GM18951 (cell line): ENCODE data around the gene PRRT1B.

Source experiments
- POLR2A ChIP-seq: IDR thresholded peaks from 4 replicates; pipeline ENCODE4 v1.6.1; 2011; ENCODE audit warnings: mild to moderate bottlenecking; ENCODE audit not compliant: insufficient read length, insufficient read depth; ENCODE audit errors: extremely low read depth
- in situ Hi-C: fragments of 300-500 bp; cut with MboI; formaldehyde crosslinking; loops from one replicate; pipeline ENCODE4 v1.12.0; 2022; ENCODE audit warnings: low sequenced_read_pairs, mixed read lengths, inconsistent platforms; ENCODE audit not compliant: unreplicated experiment

PRRT1B gene

DNA sequence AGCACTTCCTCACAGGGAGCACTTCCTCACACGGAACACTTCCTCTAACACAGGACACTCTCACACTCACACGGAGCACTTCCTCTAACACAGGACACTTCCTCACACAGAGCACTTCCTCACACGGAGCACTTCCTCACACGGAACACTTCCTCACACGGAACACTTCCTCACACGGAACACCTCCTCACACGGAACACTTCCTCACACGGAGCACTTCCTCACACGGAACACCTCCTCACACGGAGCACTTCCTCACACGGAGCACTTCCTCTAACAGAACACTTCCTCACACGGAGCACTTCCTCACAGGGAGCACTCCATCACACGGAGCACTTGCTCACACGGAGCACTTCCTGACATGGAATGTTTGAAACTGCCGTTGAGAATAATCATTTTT, 29.2 kb upstream of the PRRT1B start:
- no peak for TF ChIP-seq POLR2A
- in situ Hi-C loops: no loop called here

DNA sequence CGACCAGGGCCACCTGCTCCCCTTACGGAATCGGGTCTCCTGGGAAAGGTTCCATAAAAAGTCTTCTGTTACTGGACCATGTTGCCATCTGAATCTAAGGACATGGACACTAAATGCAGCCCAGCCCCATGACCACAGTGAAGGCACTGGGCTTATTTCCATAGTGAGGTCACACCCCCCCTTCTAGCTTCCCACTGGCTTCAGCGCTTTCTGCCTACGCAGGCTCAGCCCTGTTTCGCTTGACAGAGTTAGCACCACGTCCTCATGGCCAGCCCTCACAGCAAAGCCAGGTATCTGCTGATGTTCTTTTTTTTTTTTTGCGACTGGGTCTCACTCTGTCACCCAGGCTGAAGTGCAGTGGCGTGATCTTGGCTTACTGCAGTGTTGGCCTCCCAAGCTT, 28.4 kb upstream of the PRRT1B start:
- in situ Hi-C loops: no loop called here
- TF ChIP-seq POLR2A: no peak

GRCh38 chr9:131517761-131518190, 27.5 kb upstream of the PRRT1B start:
- no peak for TF ChIP-seq POLR2A
- in situ Hi-C loops: no loop called here

- no peak for TF ChIP-seq POLR2A
- in situ Hi-C loops: no loop called here
Measured at GRCh38 chr9:131518553-131518952, 26.8 kb upstream of the PRRT1B start.

- TF ChIP-seq POLR2A: no peak
- in situ Hi-C loops: no loop called here
Measured at GRCh38 chr9:131520503-131520902, 24.8 kb upstream of the PRRT1B start.

DNA sequence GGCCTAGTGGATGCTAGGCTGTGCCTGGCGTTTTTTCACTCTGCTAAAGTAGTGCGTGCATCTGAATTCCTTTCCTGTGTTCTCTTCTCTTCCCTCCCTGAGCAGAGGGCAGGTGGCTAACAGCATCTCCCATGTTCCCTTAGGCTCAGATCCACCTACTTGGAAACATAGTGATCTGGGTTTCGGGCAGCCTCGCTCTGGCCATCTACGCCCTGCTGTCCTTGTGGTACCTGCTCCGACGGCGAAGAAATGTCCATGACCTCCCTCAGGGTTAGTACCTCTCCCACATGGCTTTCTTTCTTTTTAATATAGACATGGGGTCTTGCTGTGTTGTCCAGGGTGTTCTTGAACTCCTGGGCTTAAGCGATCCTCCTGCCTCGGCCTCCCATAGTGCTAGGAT, 24.1 kb upstream of the PRRT1B start:
- in situ Hi-C loops: no loop called here
- no peak for TF ChIP-seq POLR2A

- in situ Hi-C loops: no loop called here
Measured at GRCh38 chr9:131521822-131522221, 23.5 kb upstream of the PRRT1B start.

GRCh38 chr9:131522257-131523085, 22.9 kb upstream of the PRRT1B start:
- TF ChIP-seq POLR2A: no peak
- in situ Hi-C loops: no loop called here

More at GRCh38 chr9:131521822-131522221, 23.5 kb upstream of the PRRT1B start:
- TF ChIP-seq POLR2A: no peak

- in situ Hi-C loops: no loop called here
- no peak for TF ChIP-seq POLR2A
Measured at GRCh38 chr9:131523086-131523388, 22.3 kb upstream of the PRRT1B start.

DNA sequence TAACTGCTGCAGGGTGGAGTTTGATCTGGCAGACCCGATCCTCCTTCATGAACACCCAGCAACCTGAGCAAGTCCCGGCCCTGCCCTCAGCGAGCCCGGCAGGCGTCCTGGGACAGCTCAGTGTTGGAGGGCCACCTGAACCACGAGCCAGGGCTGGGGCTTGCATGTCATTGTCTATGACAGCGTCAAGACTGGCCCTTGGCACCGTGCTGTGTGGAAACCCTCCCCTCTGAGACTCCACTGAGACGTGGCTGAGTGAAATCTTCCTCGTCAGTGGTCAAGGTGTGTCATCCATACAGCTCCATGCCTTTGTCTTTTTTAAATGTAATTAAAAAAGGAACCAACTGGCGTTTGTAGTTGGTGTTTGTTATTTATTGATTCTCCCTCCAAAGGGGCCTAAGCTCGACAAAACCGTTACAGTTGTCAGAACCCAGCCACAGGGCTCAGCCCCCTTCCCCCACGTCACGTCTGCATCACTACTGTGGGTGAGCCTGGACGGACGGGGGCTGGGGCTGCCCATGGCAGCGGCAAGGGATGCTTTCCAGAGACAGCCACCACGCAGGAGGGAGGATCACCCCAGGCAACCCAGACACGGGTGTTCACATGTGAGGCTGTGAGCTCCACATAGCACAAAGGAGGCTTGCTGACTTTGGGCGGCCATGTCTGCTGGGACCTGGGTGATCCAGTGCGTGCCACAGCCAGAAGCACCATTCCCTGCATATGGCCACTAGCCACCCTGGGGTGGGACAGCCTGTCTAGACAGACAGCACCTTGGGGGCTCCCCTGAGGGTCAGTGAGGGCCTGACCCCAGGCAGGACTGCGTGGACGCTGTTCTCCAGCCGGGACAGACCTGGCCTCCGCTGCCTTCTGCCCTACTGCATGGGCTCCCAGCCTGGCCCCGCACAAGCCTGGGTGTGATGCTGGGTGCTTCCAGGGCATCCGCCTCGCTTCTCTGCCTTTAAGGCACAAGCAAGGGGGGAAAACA, 21.6 kb upstream of the PRRT1B start:
- in situ Hi-C loops: no loop called here
- TF ChIP-seq POLR2A: no peak

DNA sequence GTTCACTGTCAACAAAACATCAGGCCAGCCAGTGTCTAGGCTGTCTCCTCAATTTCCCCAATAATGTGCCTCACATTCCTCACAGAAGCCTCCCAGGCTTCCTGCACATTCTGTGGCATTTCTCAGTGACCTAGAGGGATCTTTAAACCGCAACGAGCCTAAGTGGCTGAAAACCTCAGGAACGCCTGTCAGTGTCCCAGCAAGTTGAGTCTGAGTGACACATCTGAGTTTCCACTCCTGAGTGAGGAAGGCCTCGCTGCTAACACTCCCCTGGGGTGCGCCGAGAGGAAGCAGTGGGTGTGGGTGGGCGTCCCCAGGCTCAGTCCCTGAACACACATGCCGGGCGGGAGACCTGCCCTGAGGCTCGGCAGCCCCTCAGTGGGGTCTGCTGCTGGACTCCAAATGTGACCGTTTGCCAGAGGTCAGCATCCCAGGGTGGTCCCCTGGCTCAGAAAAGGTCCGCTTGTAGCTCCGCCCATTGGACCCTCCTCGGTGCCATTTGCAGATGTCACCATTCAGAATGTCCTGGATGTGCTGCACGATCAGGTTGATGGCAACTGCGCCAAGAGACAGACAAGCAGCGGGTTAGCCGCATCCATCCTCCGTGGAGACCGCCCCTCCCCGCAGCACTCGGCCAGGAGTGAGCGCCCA, 20.5 kb upstream of the PRRT1B start:
- TF ChIP-seq POLR2A: no peak
- in situ Hi-C loops: no loop called here

DNA sequence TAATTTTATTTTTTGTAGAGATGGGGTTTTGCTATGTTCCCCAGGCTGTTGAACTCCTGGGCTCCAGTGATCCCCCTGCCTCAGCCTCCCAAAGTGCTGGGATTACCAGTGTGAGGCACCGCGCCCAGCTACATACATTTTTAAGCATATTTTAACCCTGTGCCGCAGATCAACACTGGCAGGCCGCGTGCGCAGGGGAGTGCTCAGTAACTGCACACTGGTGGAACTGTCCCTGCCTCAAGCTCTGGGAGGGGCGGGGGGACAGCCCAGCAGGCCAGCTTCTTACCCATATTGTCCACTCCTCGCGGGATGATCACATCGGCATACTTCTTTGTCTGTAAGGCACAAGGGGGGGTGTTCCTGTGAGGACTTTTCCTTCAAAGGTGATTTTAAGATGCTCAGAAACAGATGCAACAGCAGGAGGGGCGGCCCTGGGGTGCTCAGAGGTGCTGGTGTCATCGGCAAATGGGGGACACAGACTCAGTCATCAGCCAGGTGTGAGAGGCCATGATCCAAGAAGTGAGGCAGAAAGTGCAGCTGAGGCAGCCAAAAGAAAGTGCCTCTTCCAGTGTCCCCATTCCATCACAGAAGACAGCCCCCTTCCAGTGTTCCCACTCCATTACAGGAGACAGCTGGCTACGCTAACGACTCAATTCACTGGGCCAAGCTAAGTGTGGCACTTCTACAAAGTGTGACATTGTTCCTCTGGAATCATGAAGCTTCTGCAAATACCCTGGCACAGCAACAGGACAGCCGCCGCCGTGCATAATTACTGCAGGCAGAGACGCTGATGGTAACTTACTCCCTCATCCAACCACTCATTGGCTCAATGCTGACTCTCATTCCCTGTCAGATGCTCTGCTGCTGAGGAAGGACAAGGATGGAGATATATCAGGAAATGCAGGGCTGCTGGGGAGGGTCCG, 19.4 kb upstream of the PRRT1B start:
- no peak for TF ChIP-seq POLR2A

More for the DNA sequence above, 19.4 kb upstream of the PRRT1B start:
- in situ Hi-C loops: no loop called here
